22Rv1 (cell line): Measurements from ENCODE around the gene FREY1.
"Not testable (repeated sequence)": the region's sequence is repeated elsewhere in the genome, so short reads cannot be mapped to it uniquely, and the experiment has no call there.

Source experiments
- H3K27ac ChIP-seq: fragments of 450-650 bp; 2 replicates; pipeline ENCODE4 v1.5.1; 2017
- ZFX ChIP-seq: fragments of 450-650 bp; IDR thresholded peaks from 2 replicates; pipeline ENCODE4 v1.6.1; 2017; ENCODE audit warnings: antibody characterized with exemption, borderline replicate concordance
- TF ChIP-seq, protein P1 (sequence below): fragments of 450-650 bp; IDR thresholded peaks from 2 replicates; pipeline ENCODE4 v1.5.1; 2017; ENCODE audit warnings: mild to moderate bottlenecking

Gene FREY1

DNA sequence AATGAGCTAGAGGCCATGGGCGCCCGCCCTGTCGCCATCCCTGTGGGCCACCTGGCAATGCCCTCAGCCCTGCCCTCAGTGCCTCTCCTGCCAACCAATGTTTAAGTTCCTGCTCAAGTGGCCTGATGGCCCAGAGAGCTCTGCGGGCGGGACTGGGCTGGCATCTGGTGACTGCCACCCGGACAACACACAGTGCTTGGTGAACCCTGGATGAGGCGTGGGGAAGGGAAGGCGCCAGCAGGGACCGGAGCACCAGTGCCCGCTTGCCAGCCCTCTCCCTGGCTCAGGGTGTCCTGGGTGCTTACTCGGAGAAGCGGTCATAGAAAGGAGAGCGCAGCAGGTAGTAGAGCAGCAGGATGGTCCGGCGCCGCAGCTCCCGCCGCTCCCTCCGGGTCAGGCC, 6.4 kb upstream of the FREY1 start:
- no peak overlapping the region for H3K27ac ChIP-seq
- TF ChIP-seq ZFX = no peak
- TF ChIP-seq, protein P1, sequence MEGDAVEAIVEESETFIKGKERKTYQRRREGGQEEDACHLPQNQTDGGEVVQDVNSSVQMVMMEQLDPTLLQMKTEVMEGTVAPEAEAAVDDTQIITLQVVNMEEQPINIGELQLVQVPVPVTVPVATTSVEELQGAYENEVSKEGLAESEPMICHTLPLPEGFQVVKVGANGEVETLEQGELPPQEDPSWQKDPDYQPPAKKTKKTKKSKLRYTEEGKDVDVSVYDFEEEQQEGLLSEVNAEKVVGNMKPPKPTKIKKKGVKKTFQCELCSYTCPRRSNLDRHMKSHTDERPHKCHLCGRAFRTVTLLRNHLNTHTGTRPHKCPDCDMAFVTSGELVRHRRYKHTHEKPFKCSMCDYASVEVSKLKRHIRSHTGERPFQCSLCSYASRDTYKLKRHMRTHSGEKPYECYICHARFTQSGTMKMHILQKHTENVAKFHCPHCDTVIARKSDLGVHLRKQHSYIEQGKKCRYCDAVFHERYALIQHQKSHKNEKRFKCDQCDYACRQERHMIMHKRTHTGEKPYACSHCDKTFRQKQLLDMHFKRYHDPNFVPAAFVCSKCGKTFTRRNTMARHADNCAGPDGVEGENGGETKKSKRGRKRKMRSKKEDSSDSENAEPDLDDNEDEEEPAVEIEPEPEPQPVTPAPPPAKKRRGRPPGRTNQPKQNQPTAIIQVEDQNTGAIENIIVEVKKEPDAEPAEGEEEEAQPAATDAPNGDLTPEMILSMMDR = no peak

GRCh38 chr11:45910623-45911022, 3.6 kb upstream of the FREY1 start:
- H3K27ac ChIP-seq = no peak overlapping the region
- TF ChIP-seq, protein P1 = no peak
- TF ChIP-seq ZFX = no peak

GRCh38 chr11:45909594-45910475, 2.8 kb upstream of the FREY1 start:
- TF ChIP-seq ZFX = no peak
- TF ChIP-seq, protein P1 = no peak
- no peak overlapping the region for H3K27ac ChIP-seq

GRCh38 chr11:45907911-45908370, 870 bp upstream of the FREY1 start:
- H3K27ac ChIP-seq = peak overlapping the region; percentile 46
- no peak for TF ChIP-seq ZFX
- TF ChIP-seq, protein P1 = no peak

GRCh38 chr11:45906096-45906682, 882 bp downstream of the FREY1 start:
- TF ChIP-seq, protein P1 = no peak
- TF ChIP-seq ZFX = no peak
- H3K27ac ChIP-seq = no peak overlapping the region

- not testable (repeated sequence) for H3K27ac ChIP-seq
These were observed 1.5 kb downstream of the FREY1 start for GRCh38 chr11:45905576-45905975.

- H3K27ac ChIP-seq = no peak overlapping the region
- TF ChIP-seq, protein P1 = no peak
- no peak for TF ChIP-seq ZFX
These were observed 2.0 kb downstream of the FREY1 start for GRCh38 chr11:45905095-45905494.
